ENCODE results near the gene CEP170.
"Not testable (repeated sequence)": the region's sequence is repeated elsewhere in the genome, so short reads cannot be mapped to it uniquely, and the experiment has no call there.

The CEP170 gene

GRCh38 chr1:243197524-243197923 is 57.6 kb downstream of the CEP170 start:
- H3K9ac ChIP-seq (ENCODE audit: low read depth, low read length); H3K9me3 ChIP-seq (ENCODE audit: insufficient read depth, low read depth, low read length); H3K27me3 ChIP-seq (ENCODE audit: insufficient read depth, low read length); H3K4me1 ChIP-seq (ENCODE audit: insufficient read depth, low read length); H3K27ac ChIP-seq (ENCODE audit: low read length); H3K4me3 ChIP-seq (ENCODE audit: low read length): not testable (repeated sequence)
- peaks cover 10% of the 10 kb centered on the region; the same call in 1 of the 2 replicates for H3K36me3 ChIP-seq (ENCODE audit: insufficient read depth, low read depth, low read length)

DNA sequence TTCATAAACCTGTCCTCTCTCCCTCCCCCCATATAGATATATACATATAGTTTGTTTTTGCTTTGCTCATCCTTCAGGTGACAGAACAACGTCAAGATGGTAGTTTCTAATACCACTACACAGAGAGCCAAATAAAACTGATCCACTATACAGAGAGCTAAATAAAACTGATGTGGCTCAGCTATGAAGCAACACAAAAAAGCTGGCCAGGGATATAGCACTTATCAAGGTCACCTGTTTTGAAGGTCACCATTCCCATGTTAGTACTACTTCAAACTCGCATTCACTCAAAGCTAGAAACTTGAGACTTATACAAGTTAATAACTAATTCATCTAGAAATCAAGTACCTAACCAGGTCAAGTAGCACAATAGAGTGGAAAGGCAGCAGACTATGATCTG is 61.8 kb downstream of the CEP170 start:
- H3K27me3 ChIP-seq (ENCODE audit: insufficient read depth, low read length); H3K9me3 ChIP-seq (ENCODE audit: insufficient read depth, low read depth, low read length); H3K4me3 ChIP-seq (ENCODE audit: low read length); H3K27ac ChIP-seq (ENCODE audit: low read length); H3K4me1 ChIP-seq (ENCODE audit: insufficient read depth, low read length); H3K9ac ChIP-seq (ENCODE audit: low read depth, low read length): not testable (repeated sequence)
- H3K36me3 ChIP-seq (ENCODE audit: insufficient read depth, low read depth, low read length): peaks cover 26% of the 10 kb centered on the region; the same call in 1 of the 2 replicates

GRCh38 chr1:243186201-243186995 is 68.7 kb downstream of the CEP170 start:
- H3K4me3 ChIP-seq (ENCODE audit: low read length); H3K27ac ChIP-seq (ENCODE audit: low read length); H3K27me3 ChIP-seq (ENCODE audit: insufficient read depth, low read length); H3K4me1 ChIP-seq (ENCODE audit: insufficient read depth, low read length); H3K9me3 ChIP-seq (ENCODE audit: insufficient read depth, low read depth, low read length); H3K9ac ChIP-seq (ENCODE audit: low read depth, low read length): not testable (repeated sequence)
- peaks cover 36% of the 10 kb centered on the region for H3K36me3 ChIP-seq (ENCODE audit: insufficient read depth, low read depth, low read length)

GRCh38 chr1:243184787-243185186 is 70.3 kb downstream of the CEP170 start:
- H3K27ac ChIP-seq (ENCODE audit: low read length); H3K9me3 ChIP-seq (ENCODE audit: insufficient read depth, low read depth, low read length); H3K9ac ChIP-seq (ENCODE audit: low read depth, low read length); H3K4me3 ChIP-seq (ENCODE audit: low read length); H3K27me3 ChIP-seq (ENCODE audit: insufficient read depth, low read length); H3K4me1 ChIP-seq (ENCODE audit: insufficient read depth, low read length): not testable (repeated sequence)
- peaks cover 22% of the 10 kb centered on the region for H3K36me3 ChIP-seq (ENCODE audit: insufficient read depth, low read depth, low read length)

- H3K36me3 ChIP-seq (ENCODE audit: insufficient read depth, low read depth, low read length): peaks cover 22% of the 10 kb centered on the region
- not testable (repeated sequence) for H3K4me3 ChIP-seq (ENCODE audit: low read length); H3K27me3 ChIP-seq (ENCODE audit: insufficient read depth, low read length); H3K9ac ChIP-seq (ENCODE audit: low read depth, low read length); H3K4me1 ChIP-seq (ENCODE audit: insufficient read depth, low read length); H3K27ac ChIP-seq (ENCODE audit: low read length); H3K9me3 ChIP-seq (ENCODE audit: insufficient read depth, low read depth, low read length)
These were observed 71.4 kb downstream of the CEP170 start for GRCh38 chr1:243183661-243184060.

DNA sequence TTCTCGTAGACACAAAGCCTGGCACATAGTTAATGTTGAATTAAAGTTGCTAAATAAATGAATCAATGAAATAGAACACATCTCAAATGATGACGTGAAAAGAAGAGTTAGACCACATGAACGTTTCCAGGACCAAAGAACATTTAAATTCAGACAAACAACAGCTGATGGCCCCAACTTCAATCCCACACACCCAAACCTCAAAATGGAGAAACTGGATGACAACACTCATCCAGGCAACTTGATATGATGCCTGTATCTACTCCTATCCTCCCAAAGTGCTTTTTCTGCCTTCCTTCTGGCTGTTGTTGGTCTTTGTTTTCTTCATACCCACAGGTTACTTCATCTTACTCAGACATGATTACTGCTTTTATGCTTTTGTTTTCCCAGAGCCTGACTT is 71.9 kb downstream of the CEP170 start:
- H3K27ac ChIP-seq (ENCODE audit: low read length); H3K4me1 ChIP-seq (ENCODE audit: insufficient read depth, low read length); H3K4me3 ChIP-seq (ENCODE audit: low read length): not testable (repeated sequence)

DNA sequence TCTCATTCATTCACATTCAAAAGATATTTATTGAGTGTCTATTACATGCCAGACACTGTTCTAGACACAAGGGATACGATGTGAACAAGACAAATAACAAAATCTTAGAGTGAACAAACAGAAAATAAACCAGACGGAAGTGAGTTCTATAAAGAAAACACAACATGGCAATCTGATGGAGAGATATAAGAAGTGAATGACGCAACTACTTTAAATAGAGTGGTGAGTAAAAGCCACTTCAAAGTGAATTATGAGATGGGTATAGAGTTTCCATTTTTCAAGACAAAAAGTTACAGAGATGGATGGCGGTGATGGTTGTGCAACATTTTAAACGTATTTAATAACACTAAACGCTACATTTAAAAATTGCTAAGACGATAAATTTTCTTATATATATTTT is 75.4 kb downstream of the CEP170 start:
- no peak overlapping the region for H3K27ac ChIP-seq (ENCODE audit: low read length)
- H3K4me1 ChIP-seq (ENCODE audit: insufficient read depth, low read length): no peaks in the 10 kb centered on the region
- H3K9me3 ChIP-seq (ENCODE audit: insufficient read depth, low read depth, low read length): no peaks in the 10 kb centered on the region
- no peak overlapping the region for H3K4me3 ChIP-seq (ENCODE audit: low read length)
- no peak overlapping the region for H3K9ac ChIP-seq (ENCODE audit: low read depth, low read length)
- H3K27me3 ChIP-seq (ENCODE audit: insufficient read depth, low read length): no peaks in the 10 kb centered on the region
- H3K36me3 ChIP-seq (ENCODE audit: insufficient read depth, low read depth, low read length): no peaks in the 10 kb centered on the region; the same call in 1 of the 2 replicates

More for the DNA sequence above, 71.9 kb downstream of the CEP170 start:
- H3K27me3 ChIP-seq (ENCODE audit: insufficient read depth, low read length); H3K9ac ChIP-seq (ENCODE audit: low read depth, low read length); H3K9me3 ChIP-seq (ENCODE audit: insufficient read depth, low read depth, low read length): not testable (repeated sequence)
- H3K36me3 ChIP-seq (ENCODE audit: insufficient read depth, low read depth, low read length): peaks cover 22% of the 10 kb centered on the region

DNA sequence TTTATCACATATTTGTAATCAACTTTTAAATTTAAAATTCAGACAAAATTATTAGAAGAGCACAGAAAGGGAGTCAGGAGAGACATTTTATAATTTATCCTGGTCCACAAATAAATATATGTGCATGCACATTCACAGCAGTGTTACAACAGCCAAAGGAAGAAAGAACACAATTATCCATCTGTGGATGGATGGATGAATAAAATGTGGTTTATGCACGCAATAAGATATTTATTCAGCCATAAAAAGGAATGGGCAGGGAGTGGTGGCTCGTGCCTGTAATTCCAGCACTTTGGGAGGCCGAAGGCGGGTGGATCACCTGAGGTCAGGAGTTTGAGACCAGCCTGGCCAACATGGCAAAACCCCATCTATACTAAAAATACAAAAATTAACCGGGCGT is 77.3 kb downstream of the CEP170 start:
- not testable (repeated sequence) for H3K27me3 ChIP-seq (ENCODE audit: insufficient read depth, low read length); H3K9me3 ChIP-seq (ENCODE audit: insufficient read depth, low read depth, low read length); H3K36me3 ChIP-seq (ENCODE audit: insufficient read depth, low read depth, low read length); H3K27ac ChIP-seq (ENCODE audit: low read length); H3K4me3 ChIP-seq (ENCODE audit: low read length); H3K9ac ChIP-seq (ENCODE audit: low read depth, low read length); H3K4me1 ChIP-seq (ENCODE audit: insufficient read depth, low read length)

DNA sequence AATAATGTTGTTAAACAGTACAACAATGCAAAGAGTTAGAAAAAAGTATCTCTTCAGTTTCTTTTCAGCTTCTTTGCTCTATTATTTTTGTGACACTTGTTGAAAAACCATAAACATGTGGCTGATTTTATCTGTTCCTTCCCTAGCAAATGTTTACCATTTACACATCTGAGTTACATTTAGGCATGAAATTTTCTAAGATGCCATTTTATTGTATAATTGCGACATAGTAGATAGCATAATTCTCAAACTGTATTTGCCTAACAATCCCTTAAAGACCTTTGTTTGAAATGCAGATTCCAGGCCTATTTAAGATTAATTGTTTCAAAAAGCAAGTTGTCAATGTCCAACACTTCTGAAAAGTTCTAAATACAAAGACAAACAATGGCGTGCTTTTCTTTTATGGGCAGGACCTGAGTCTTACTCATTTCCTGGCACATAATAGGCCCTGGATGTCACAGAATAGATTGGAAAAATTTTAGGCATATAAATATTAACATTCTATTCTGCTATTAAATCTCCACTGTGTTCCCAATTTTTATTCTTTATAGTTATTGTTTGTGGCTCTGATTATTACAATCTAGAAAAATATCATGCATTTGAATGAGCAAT is 81.2 kb downstream of the CEP170 start:
- not testable (repeated sequence) for H3K9ac ChIP-seq (ENCODE audit: low read depth, low read length); H3K27me3 ChIP-seq (ENCODE audit: insufficient read depth, low read length); H3K36me3 ChIP-seq (ENCODE audit: insufficient read depth, low read depth, low read length); H3K4me3 ChIP-seq (ENCODE audit: low read length); H3K9me3 ChIP-seq (ENCODE audit: insufficient read depth, low read depth, low read length); H3K4me1 ChIP-seq (ENCODE audit: insufficient read depth, low read length); H3K27ac ChIP-seq (ENCODE audit: low read length)

DNA sequence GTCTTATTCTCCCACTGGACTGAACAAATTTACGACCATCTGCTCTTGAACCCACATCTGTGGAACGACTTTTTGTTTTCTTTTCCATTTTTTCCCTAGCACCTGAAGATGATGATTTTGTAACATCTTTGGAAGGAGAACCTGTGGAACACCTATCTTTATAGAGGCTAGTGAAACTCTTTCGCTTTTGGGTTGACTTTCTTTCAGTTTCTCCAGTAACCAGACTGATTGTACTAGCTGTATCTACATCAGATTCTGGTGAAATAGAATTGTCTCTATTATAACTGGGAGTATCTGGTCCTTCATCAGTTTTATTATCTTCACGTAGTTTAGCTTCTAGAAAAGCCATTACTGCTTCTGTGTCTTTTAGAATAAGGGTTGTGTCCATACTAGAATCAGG is 90.2 kb downstream of the CEP170 start:
- H3K27ac ChIP-seq (ENCODE audit: low read length); H3K27me3 ChIP-seq (ENCODE audit: insufficient read depth, low read length); H3K9ac ChIP-seq (ENCODE audit: low read depth, low read length); H3K9me3 ChIP-seq (ENCODE audit: insufficient read depth, low read depth, low read length); H3K4me1 ChIP-seq (ENCODE audit: insufficient read depth, low read length); H3K4me3 ChIP-seq (ENCODE audit: low read length): not testable (repeated sequence)
- H3K36me3 ChIP-seq (ENCODE audit: insufficient read depth, low read depth, low read length): peaks cover 26% of the 10 kb centered on the region; the same call in 1 of the 2 replicates

DNA sequence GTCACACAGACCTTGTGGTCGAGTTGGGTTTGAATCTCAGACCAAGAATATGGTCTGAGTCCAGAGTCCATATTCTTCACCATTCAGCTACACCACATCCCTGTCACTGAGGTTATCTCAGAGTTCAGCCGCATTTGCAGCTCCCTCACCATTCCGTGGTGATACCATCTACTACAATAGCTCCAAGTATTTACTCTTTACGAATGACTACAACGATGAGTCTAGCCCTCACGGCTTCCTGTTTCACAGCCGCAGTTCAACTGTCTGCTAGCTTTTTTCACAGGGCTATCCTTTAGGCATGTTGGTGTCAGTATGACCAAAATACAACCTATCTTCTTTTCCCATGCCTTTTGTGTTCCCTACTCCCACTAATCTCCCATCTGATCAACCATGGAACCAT is 104.2 kb downstream of the CEP170 start:
- H3K9ac ChIP-seq (ENCODE audit: low read depth, low read length); H3K27ac ChIP-seq (ENCODE audit: low read length); H3K4me3 ChIP-seq (ENCODE audit: low read length); H3K4me1 ChIP-seq (ENCODE audit: insufficient read depth, low read length); H3K27me3 ChIP-seq (ENCODE audit: insufficient read depth, low read length); H3K9me3 ChIP-seq (ENCODE audit: insufficient read depth, low read depth, low read length): not testable (repeated sequence)
- H3K36me3 ChIP-seq (ENCODE audit: insufficient read depth, low read depth, low read length): peaks cover 10% of the 10 kb centered on the region; the same call in 1 of the 2 replicates

GRCh38 chr1:243149120-243149519 is 106.0 kb downstream of the CEP170 start:
- not testable (repeated sequence) for H3K36me3 ChIP-seq (ENCODE audit: insufficient read depth, low read depth, low read length); H3K27me3 ChIP-seq (ENCODE audit: insufficient read depth, low read length); H3K4me3 ChIP-seq (ENCODE audit: low read length); H3K27ac ChIP-seq (ENCODE audit: low read length); H3K9me3 ChIP-seq (ENCODE audit: insufficient read depth, low read depth, low read length); H3K4me1 ChIP-seq (ENCODE audit: insufficient read depth, low read length); H3K9ac ChIP-seq (ENCODE audit: low read depth, low read length)
